Measurements from ENCODE around the gene LZTR1. TPM values are rescaled to one million over a fixed set of nuclear protein-coding genes. Genes with fewer than 3 reads are reported as not detected.

Gene LZTR1
- total RNA-seq, 3 donors from 2014 or later: 37.6 to 59.0 (median 46.2) TPM

GRCh38 chr22:21012446-21013407, 30.6 kb downstream of the LZTR1 start:
- intact Hi-C loops (cut with DNase I; ENCODE audit: low total_unique reads): no loop called here
- Histone ChIP-seq H3K27me3 (no peaks in the 10 kb centered on the region), H3K27ac (no peak overlapping the region), H3K9me3 (no peaks in the 10 kb centered on the region), H3K36me3 (no peaks in the 10 kb centered on the region), H3K4me1 (peaks cover 7 to 8% of the 10 kb centered on the region in 2 donors), H3K4me3 (no peak overlapping the region)
- DNase-seq (ENCODE audit: low spot score in 2 of 2): no peak
- no peak for TF ChIP-seq POLR2A (IDR thresholded peaks at IDR 0.05)
- TF ChIP-seq, protein P1, sequence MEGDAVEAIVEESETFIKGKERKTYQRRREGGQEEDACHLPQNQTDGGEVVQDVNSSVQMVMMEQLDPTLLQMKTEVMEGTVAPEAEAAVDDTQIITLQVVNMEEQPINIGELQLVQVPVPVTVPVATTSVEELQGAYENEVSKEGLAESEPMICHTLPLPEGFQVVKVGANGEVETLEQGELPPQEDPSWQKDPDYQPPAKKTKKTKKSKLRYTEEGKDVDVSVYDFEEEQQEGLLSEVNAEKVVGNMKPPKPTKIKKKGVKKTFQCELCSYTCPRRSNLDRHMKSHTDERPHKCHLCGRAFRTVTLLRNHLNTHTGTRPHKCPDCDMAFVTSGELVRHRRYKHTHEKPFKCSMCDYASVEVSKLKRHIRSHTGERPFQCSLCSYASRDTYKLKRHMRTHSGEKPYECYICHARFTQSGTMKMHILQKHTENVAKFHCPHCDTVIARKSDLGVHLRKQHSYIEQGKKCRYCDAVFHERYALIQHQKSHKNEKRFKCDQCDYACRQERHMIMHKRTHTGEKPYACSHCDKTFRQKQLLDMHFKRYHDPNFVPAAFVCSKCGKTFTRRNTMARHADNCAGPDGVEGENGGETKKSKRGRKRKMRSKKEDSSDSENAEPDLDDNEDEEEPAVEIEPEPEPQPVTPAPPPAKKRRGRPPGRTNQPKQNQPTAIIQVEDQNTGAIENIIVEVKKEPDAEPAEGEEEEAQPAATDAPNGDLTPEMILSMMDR (IDR thresholded peaks at IDR 0.05): no peak

- no peak for DNase-seq (ENCODE audit: low spot score in 2 of 2)
- Histone ChIP-seq H3K36me3 (no peaks in the 10 kb centered on the region), H3K9me3 (no peaks in the 10 kb centered on the region), H3K27ac (peak overlapping the region; percentile 61 to 84), H3K4me1 (peaks cover 7 to 8% of the 10 kb centered on the region in 2 donors), H3K4me3 (peak overlapping the region; percentile 42 to 70 (median 50)), H3K27me3 (no peaks in the 10 kb centered on the region)
- intact Hi-C loops (cut with DNase I; ENCODE audit: low total_unique reads): no loop called here
- TF ChIP-seq POLR2A (IDR thresholded peaks at IDR 0.05): no peak
- peak in 1 of 3 donors; percentile 5 for TF ChIP-seq POLR2AphosphoS5 (IDR thresholded peaks at IDR 0.05)
Observed at GRCh38 chr22:21013657-21014201, 31.6 kb downstream of the LZTR1 start.

DNA sequence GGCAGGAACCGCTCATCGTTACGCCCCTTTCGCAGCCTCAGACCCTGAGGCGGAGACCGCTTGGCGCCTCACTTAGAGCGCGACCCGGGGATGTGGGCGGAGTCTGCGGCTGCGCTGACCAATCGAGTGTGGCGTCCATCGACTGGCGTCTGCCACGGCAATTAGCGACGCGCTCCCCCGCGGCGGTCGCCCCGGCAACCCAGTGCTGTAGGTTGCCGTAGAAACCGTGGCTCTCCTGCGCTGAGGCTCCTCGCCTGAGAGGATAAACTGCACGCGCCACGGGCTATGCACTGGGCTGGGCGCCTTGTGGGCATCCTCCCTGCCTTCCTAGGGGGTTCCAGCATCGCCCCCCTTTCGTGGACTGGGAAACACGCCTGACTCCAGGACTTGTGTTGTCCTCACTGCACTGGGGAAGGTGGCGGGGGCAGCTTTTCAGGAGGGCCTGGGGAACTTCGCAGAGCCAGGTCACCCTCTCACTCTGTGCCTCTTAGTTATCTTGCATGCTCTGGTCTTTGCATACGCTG, 32.2 kb downstream of the LZTR1 start:
- no peaks in the 10 kb centered on the region for H3K36me3 ChIP-seq
- TF ChIP-seq, protein P1 (IDR thresholded peaks at IDR 0.05): no peak
- TF ChIP-seq POLR2AphosphoS5 (IDR thresholded peaks at IDR 0.05): peak in 1 of 3 donors; percentile 6
- peak overlapping the region; percentile 42 to 70 (median 50) for H3K4me3 ChIP-seq
- no peaks in the 10 kb centered on the region for H3K27me3 ChIP-seq
- H3K27ac ChIP-seq: peak overlapping the region; percentile 61 to 84
- peaks cover 7 to 8% of the 10 kb centered on the region in 2 donors for H3K4me1 ChIP-seq
- peak in 1 of 2 donors; percentile 62 for DNase-seq (ENCODE audit: low spot score in 2 of 2)
- no peaks in the 10 kb centered on the region for H3K9me3 ChIP-seq
- intact Hi-C loops (cut with DNase I; ENCODE audit: low total_unique reads): no loop called here

DNA sequence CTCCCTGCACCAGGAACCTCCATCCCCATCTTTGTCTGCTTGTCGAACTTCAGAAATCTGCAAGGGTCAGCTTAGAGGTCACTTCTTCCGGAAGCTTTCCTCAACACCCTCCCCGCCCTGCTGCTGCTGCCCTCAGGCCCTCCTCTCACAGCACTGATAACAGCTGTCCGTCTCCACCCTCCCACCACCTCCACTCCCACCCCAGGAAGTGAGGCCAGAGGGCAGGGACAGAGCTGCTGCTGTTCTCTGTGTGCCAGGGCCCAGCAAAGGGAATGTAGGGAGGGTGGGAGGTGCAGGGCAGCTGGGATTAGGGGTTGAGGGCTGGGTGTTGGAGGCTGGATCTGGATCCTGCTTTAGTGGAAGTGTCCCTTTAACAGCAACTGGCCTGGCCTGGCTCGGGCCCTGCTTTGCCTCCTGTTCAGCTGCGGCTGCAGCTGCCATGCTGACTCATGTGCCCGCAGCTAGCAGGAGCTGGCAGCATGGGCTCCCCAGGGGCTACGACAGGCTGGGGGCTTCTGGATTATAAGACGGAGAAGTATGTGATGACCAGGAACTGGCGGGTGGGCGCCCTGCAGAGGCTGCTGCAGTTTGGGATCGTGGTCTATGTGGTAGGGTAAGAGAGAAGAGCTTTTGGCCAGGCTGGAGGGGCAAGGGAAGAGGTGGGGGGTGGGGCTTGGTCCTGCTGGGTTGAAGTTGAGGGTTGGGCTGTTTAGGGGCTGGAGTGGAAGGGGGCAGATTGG, 32.8 kb downstream of the LZTR1 start, which contains the start of gene P2RX6:
P2RX6 (plus strand) TSS at position 440 of the 740 bp plus-strand sequence; CDS start at position 450, 10 bp downstream.
- H3K4me3 ChIP-seq: peak within 1 kb of the TSS; percentile 42 to 70 (median 50)
- intact Hi-C loops (cut with DNase I; ENCODE audit: low total_unique reads): no loop called here
- H3K27ac ChIP-seq: peak within 1 kb of the TSS; percentile 61 to 84
- no peak for TF ChIP-seq POLR2A (IDR thresholded peaks at IDR 0.05)
- TF ChIP-seq, protein P1 (IDR thresholded peaks at IDR 0.05): no peak
- H3K9me3 ChIP-seq: no peaks in the 10 kb centered on the region
- H3K27me3 ChIP-seq: no peaks in the 10 kb centered on the region
- H3K36me3 ChIP-seq: no peaks in the 10 kb centered on the region
- H3K4me1 ChIP-seq: peaks cover 7 to 8% of the 10 kb centered on the region in 2 donors
- no peak for DNase-seq (ENCODE audit: low spot score in 2 of 2)

DNA sequence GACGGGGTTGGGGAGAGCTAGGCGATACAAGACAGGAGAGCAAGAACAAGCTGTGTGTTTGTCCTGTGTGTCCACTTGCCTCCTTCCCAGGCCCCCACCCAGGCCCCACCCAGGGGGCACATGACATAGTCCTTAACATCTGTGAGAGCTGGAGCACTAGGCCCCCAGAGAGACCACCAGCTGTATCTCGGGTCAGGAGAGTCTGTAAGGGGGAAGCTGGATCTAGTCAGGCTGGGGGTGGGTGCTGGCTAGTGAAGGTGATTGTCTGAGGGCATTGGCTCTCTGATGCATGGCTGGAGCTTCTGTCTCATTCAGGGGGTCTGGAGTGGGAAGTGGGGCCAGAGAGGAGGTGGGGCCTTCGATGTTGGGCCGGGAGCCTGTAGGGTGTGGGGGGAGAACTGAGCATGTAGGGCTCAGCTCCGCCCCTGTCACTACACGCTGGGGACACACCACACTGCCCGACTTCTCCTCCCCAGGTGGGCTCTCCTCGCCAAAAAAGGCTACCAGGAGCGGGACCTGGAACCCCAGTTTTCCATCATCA, 33.4 kb downstream of the LZTR1 start:
- no peaks in the 10 kb centered on the region for H3K27me3 ChIP-seq
- peak overlapping the region in 1 of 2 donors; percentile 84 for H3K27ac ChIP-seq
- H3K9me3 ChIP-seq: no peaks in the 10 kb centered on the region
- intact Hi-C loops (cut with DNase I; ENCODE audit: low total_unique reads): no loop called here
- peaks cover 7 to 8% of the 10 kb centered on the region in 2 donors for H3K4me1 ChIP-seq
- no peak for DNase-seq (ENCODE audit: low spot score in 2 of 2)
- H3K4me3 ChIP-seq: no peak overlapping the region
- no peaks in the 10 kb centered on the region for H3K36me3 ChIP-seq
- TF ChIP-seq POLR2A (IDR thresholded peaks at IDR 0.05) (no peak), POLR2AphosphoS5 (IDR thresholded peaks at IDR 0.05) (no peak)
- TF ChIP-seq, protein P1 (IDR thresholded peaks at IDR 0.05): no peak
